DOHH2 (cell line): ENCODE data around the gene ANKRD13C.
"Not testable (repeated sequence)": the region's sequence is repeated elsewhere in the genome, so short reads cannot be mapped to it uniquely, and the experiment has no call there.

Source experiments
- H3F3A ChIP-seq: fragments of 200-600 bp; sonication (generic), shearing (Covaris generic); 2 replicates; pipeline ENCODE4 v1.6.0; 2016; ENCODE audit warnings: antibody characterized with exemption, mild to moderate bottlenecking; ENCODE audit not compliant: control insufficient read depth, insufficient read depth
- H3K27ac ChIP-seq: fragments of 200-600 bp; sonication (generic); 2 replicates; pipeline ENCODE4 v1.5.1; 2014; ENCODE audit warnings: low read depth, mild to moderate bottlenecking, low read length, moderate library complexity
- H3K27me3 ChIP-seq: fragments of 200-600 bp; sonication (generic); 2 replicates; pipeline ENCODE4 v1.6.1; 2014; ENCODE audit warnings: mild to moderate bottlenecking, low read length, mixed read lengths; ENCODE audit not compliant: control insufficient read depth
- H3K36me3 ChIP-seq: fragments of 200-600 bp; sonication (generic); 2 replicates; pipeline ENCODE4 v1.6.1; 2014; ENCODE audit warnings: mild to moderate bottlenecking, low read length, moderate library complexity, mixed read lengths; ENCODE audit not compliant: control insufficient read depth
- H3K4me1 ChIP-seq: fragments of 200-600 bp; sonication (generic); 2 replicates; pipeline ENCODE4 v1.6.1; 2014; ENCODE audit warnings: mild to moderate bottlenecking, low read length, mixed read lengths; ENCODE audit not compliant: control insufficient read depth
- H3K4me2 ChIP-seq: fragments of 200-600 bp; sonication (generic); 2 replicates; pipeline ENCODE4 v1.6.0; 2014; ENCODE audit warnings: mild to moderate bottlenecking, low read length, moderate library complexity
- H3K4me3 ChIP-seq: fragments of 200-600 bp; sonication (generic); 2 replicates; pipeline ENCODE4 v1.5.1; 2014; ENCODE audit warnings: mild to moderate bottlenecking, low read length, mixed read lengths
- H3K79me2 ChIP-seq: fragments of 200-600 bp; sonication (generic); 2 replicates; pipeline ENCODE4 v1.6.1; 2014; ENCODE audit warnings: mild to moderate bottlenecking, low read length, mixed read lengths; ENCODE audit not compliant: control insufficient read depth
- H3K9me2 ChIP-seq: fragments of 200-600 bp; sonication (generic); replicated peaks from 2 replicates; pipeline ENCODE4 v1.6.1; 2014; ENCODE audit warnings: mild to moderate bottlenecking, low read length, mixed read lengths; ENCODE audit not compliant: control insufficient read depth
- H3K9me3 ChIP-seq: fragments of 200-600 bp; sonication (generic); 2 replicates; pipeline ENCODE4 v1.6.1; 2014; ENCODE audit warnings: antibody characterized with exemption, low read length, mixed read lengths; ENCODE audit not compliant: control insufficient read depth, insufficient read depth
- H4K20me1 ChIP-seq: fragments of 200-600 bp; sonication (generic); 2 replicates; pipeline ENCODE4 v1.6.0; 2014; ENCODE audit warnings: low read depth, mild to moderate bottlenecking, antibody characterized with exemption, low read length, moderate library complexity; ENCODE audit not compliant: control insufficient read depth, insufficient read depth
- CTCF ChIP-seq: fragments of 200-600 bp; sonication (generic); IDR thresholded peaks from one replicate; pipeline ENCODE4 v1.5.1; 2014; ENCODE audit warnings: antibody characterized with exemption, mild to moderate bottlenecking, low read depth, low read length; ENCODE audit not compliant: poor library complexity, severe bottlenecking
- EZH2phosphoT487 ChIP-seq: fragments of 200-600 bp; sonication (generic); IDR thresholded peaks from 2 replicates; pipeline ENCODE4 v1.6.1; 2017; ENCODE audit warnings: borderline replicate concordance, mild to moderate bottlenecking, antibody characterized with exemption, low read length, moderate library complexity, mixed read lengths

The ANKRD13C gene

GRCh38 chr1:70383483-70383882, 29.0 kb upstream of the ANKRD13C start:
- Histone ChIP-seq H3K27ac (no peak overlapping the region), H3K79me2 (no peaks in the 10 kb centered on the region), H3K9me3 (no peaks in the 10 kb centered on the region), H3K27me3 (peaks cover 8% of the 10 kb centered on the region), H3K9me2 (no peaks in the 10 kb centered on the region), H4K20me1 (no peaks in the 10 kb centered on the region), H3K4me1 (no peaks in the 10 kb centered on the region), H3F3A (no peaks in the 10 kb centered on the region), H3K4me2 (no peak overlapping the region), H3K36me3 (no peaks in the 10 kb centered on the region), H3K4me3 (no peak overlapping the region)
- no peak for TF ChIP-seq CTCF
- no peak for TF ChIP-seq EZH2phosphoT487

DNA sequence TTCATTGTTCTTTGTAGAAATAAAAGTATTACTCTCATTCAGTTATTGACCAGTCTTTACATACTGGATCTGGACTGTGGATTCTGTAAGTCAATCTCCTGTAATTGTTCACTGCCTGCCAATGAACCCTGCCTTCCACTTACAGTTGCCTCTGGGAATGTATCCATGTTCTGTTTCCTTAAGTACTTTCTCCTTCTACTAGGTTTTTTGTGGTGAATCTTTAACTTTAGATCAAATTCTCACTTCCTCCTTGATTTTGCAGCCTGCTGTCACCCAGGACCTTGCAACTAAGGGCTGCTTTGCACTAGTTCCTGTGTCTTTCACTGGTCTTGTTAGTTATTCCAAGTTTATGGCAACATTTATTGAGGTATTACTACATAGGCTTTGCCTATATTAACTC, 28.2 kb upstream of the ANKRD13C start:
- TF ChIP-seq EZH2phosphoT487 = no peak
- Histone ChIP-seq H3K27ac (no peak overlapping the region), H3F3A (no peaks in the 10 kb centered on the region), H3K79me2 (no peaks in the 10 kb centered on the region), H3K27me3 (peaks cover 8% of the 10 kb centered on the region), H3K36me3 (no peaks in the 10 kb centered on the region), H3K4me1 (no peaks in the 10 kb centered on the region), H3K4me3 (no peak overlapping the region), H3K4me2 (no peak overlapping the region), H4K20me1 (no peaks in the 10 kb centered on the region), H3K9me3 (no peaks in the 10 kb centered on the region), H3K9me2 (no peaks in the 10 kb centered on the region)

GRCh38 chr1:70376196-70376595, 21.7 kb upstream of the ANKRD13C start:
- Histone ChIP-seq H4K20me1 (no peaks in the 10 kb centered on the region), H3K79me2 (no peaks in the 10 kb centered on the region), H3K36me3 (no peaks in the 10 kb centered on the region), H3K27ac (no peak overlapping the region), H3F3A (no peaks in the 10 kb centered on the region), H3K4me3 (no peak overlapping the region), H3K4me1 (no peaks in the 10 kb centered on the region), H3K9me3 (no peaks in the 10 kb centered on the region), H3K9me2 (no peaks in the 10 kb centered on the region), H3K27me3 (no peaks in the 10 kb centered on the region), H3K4me2 (no peak overlapping the region)
- TF ChIP-seq CTCF (no peak), EZH2phosphoT487 (no peak)

DNA sequence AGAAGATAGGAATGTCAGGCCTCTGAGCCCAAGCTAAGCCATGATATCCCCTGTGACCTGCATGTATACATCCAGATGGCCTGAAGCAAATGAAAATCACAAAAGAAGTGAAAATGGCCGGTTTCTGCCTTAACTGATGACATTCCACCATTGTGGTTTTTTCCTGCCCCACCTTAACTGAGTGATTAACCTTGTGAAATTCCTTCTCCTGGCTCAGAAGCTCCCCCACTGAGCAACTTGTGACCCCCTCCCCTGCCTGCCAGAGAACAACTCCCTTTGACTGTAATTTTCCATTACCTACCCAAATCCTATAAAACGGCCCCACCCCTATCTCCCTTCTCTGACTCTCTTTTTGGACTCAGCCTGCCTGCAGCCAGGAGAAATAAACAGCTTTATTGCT, 19.1 kb upstream of the ANKRD13C start:
- not testable (repeated sequence) for H3K36me3 ChIP-seq, H3K27me3 ChIP-seq, H4K20me1 ChIP-seq, H3K27ac ChIP-seq, H3K4me2 ChIP-seq, H3F3A ChIP-seq, H3K9me2 ChIP-seq, H3K4me3 ChIP-seq, H3K79me2 ChIP-seq, H3K4me1 ChIP-seq, H3K9me3 ChIP-seq
